ENCODE measurements around the gene DYRK1B. TPM values are rescaled to one million over a fixed set of nuclear protein-coding genes. Genes with fewer than 3 reads are reported as not detected.

DYRK1B gene
- polyA plus RNA-seq, 1 of the 3 experiments (the other 2 are of a cell fraction), result 17.2 TPM

GRCh38 chr19:39843919-39844793 is 10.2 kb upstream of the DYRK1B start (continued):
- TF ChIP-seq, protein P1, sequence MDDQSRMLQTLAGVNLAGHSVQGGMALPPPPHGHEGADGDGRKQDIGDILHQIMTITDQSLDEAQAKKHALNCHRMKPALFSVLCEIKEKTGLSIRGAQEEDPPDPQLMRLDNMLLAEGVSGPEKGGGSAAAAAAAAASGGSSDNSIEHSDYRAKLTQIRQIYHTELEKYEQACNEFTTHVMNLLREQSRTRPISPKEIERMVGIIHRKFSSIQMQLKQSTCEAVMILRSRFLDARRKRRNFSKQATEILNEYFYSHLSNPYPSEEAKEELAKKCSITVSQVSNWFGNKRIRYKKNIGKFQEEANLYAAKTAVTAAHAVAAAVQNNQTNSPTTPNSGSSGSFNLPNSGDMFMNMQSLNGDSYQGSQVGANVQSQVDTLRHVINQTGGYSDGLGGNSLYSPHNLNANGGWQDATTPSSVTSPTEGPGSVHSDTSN (IDR thresholded peaks at IDR 0.05), result no peak

GRCh38 chr19:39842693-39843435 is 8.9 kb upstream of the DYRK1B start:
- no peaks in the 10 kb centered on the region for H3K27me3 ChIP-seq (ENCODE audit: insufficient read depth)
- H3K4me3 ChIP-seq (ENCODE audit: low read depth in 2 of 2, low read length in 1 of 2), result no peak overlapping the region
- ChIA-PET CTCF (interaction anchor here (0.6 to 6.7 kb wide), 19 partner anchors 9 to 374 kb away, joined by 3 to 143 read pairs (median 7); partner anchors contain the start of genes DYRK1B and PSMC4), POLR2A (no interaction called here)
- TF ChIP-seq, protein P2, sequence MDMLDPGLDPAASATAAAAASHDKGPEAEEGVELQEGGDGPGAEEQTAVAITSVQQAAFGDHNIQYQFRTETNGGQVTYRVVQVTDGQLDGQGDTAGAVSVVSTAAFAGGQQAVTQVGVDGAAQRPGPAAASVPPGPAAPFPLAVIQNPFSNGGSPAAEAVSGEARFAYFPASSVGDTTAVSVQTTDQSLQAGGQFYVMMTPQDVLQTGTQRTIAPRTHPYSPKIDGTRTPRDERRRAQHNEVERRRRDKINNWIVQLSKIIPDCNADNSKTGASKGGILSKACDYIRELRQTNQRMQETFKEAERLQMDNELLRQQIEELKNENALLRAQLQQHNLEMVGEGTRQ (IDR thresholded peaks at IDR 0.05; ENCODE audit: borderline replicate concordance, low read depth, low read length), result no peak
- TF ChIP-seq GATA2 (CRISPR knock-in tag; IDR thresholded peaks at IDR 0.05) (no peak), POLR2AphosphoS5 (IDR thresholded peaks at IDR 0.05; ENCODE audit: low read depth, low read length) (no peak), FOSL2 (IDR thresholded peaks at IDR 0.05; ENCODE audit: borderline replicate concordance, low read depth) (no peak), RAD21 (IDR thresholded peaks at IDR 0.05; ENCODE audit: low read length) (no peak), YY1 (IDR thresholded peaks at IDR 0.05; ENCODE audit: low read depth) (no peak), TAF1 (IDR thresholded peaks at IDR 0.05; ENCODE audit: borderline replicate concordance, low read depth, low read length) (no peak), EP300 (IDR thresholded peaks at IDR 0.05; ENCODE audit: borderline replicate concordance in 1 of 2, low read depth in 1 of 2, low read length in 1 of 2) (no peak), MAX (IDR thresholded peaks at IDR 0.05; ENCODE audit: low read depth) (no peak)
- TF ChIP-seq, protein P3, sequence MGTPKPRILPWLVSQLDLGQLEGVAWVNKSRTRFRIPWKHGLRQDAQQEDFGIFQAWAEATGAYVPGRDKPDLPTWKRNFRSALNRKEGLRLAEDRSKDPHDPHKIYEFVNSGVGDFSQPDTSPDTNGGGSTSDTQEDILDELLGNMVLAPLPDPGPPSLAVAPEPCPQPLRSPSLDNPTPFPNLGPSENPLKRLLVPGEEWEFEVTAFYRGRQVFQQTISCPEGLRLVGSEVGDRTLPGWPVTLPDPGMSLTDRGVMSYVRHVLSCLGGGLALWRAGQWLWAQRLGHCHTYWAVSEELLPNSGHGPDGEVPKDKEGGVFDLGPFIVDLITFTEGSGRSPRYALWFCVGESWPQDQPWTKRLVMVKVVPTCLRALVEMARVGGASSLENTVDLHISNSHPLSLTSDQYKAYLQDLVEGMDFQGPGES (IDR thresholded peaks at IDR 0.05; ENCODE audit: low read depth, low read length), result no peak
- TF ChIP-seq, protein P4, sequence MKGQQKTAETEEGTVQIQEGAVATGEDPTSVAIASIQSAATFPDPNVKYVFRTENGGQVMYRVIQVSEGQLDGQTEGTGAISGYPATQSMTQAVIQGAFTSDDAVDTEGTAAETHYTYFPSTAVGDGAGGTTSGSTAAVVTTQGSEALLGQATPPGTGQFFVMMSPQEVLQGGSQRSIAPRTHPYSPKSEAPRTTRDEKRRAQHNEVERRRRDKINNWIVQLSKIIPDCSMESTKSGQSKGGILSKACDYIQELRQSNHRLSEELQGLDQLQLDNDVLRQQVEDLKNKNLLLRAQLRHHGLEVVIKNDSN (IDR thresholded peaks at IDR 0.05; ENCODE audit: borderline replicate concordance, low read depth), result no peak
- TF ChIP-seq, protein P5, sequence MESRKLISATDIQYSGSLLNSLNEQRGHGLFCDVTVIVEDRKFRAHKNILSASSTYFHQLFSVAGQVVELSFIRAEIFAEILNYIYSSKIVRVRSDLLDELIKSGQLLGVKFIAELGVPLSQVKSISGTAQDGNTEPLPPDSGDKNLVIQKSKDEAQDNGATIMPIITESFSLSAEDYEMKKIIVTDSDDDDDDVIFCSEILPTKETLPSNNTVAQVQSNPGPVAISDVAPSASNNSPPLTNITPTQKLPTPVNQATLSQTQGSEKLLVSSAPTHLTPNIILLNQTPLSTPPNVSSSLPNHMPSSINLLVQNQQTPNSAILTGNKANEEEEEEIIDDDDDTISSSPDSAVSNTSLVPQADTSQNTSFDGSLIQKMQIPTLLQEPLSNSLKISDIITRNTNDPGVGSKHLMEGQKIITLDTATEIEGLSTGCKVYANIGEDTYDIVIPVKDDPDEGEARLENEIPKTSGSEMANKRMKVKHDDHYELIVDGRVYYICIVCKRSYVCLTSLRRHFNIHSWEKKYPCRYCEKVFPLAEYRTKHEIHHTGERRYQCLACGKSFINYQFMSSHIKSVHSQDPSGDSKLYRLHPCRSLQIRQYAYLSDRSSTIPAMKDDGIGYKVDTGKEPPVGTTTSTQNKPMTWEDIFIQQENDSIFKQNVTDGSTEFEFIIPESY (IDR thresholded peaks at IDR 0.05; ENCODE audit: borderline replicate concordance, low read depth), result no peak
- TF ChIP-seq, protein P6, sequence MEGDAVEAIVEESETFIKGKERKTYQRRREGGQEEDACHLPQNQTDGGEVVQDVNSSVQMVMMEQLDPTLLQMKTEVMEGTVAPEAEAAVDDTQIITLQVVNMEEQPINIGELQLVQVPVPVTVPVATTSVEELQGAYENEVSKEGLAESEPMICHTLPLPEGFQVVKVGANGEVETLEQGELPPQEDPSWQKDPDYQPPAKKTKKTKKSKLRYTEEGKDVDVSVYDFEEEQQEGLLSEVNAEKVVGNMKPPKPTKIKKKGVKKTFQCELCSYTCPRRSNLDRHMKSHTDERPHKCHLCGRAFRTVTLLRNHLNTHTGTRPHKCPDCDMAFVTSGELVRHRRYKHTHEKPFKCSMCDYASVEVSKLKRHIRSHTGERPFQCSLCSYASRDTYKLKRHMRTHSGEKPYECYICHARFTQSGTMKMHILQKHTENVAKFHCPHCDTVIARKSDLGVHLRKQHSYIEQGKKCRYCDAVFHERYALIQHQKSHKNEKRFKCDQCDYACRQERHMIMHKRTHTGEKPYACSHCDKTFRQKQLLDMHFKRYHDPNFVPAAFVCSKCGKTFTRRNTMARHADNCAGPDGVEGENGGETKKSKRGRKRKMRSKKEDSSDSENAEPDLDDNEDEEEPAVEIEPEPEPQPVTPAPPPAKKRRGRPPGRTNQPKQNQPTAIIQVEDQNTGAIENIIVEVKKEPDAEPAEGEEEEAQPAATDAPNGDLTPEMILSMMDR (IDR thresholded peaks at IDR 0.05), result no peak
- no peaks in the 10 kb centered on the region for H3K9me2 ChIP-seq
- peaks cover 64% of the 10 kb centered on the region for H3K79me2 ChIP-seq (ENCODE audit: insufficient read depth)
- no peak overlapping the region for H3K27ac ChIP-seq (ENCODE audit: low read depth in 2 of 2, low read length in 1 of 2)
- no peak overlapping the region for H3K9ac ChIP-seq
- no peaks in the 10 kb centered on the region for H3K9me3 ChIP-seq
- 96% methylated on average over 7 of the region's 7 CpGs for WGBS (ENCODE audit: low lambda C conversion rate)
- H3K36me3 ChIP-seq (replicated peaks in 1 of 2; ENCODE audit: control insufficient read depth in 1 of 2, insufficient read depth in 2 of 2, low read length in 1 of 2), result peaks cover 5 to 21% of the 10 kb centered on the region in 2 experiments
- no peak overlapping the region for H2AFZ ChIP-seq (ENCODE audit: low read depth)
- no peaks in the 10 kb centered on the region for H3F3A ChIP-seq (replicated peaks; ENCODE audit: insufficient read depth)
- H3K4me1 ChIP-seq (ENCODE audit: control insufficient read depth in 1 of 2, insufficient read depth in 2 of 2, low read depth in 1 of 2, low read length in 1 of 2), result peaks cover 8 to 25% of the 10 kb centered on the region in 2 experiments; a peak in 2 of 4 replicates
- no peak for DNase-seq
- peak overlapping the region; percentile 16; the same call in 1 of the 2 replicates for H3K4me2 ChIP-seq
- peaks cover 14% of the 10 kb centered on the region for H4K20me1 ChIP-seq (ENCODE audit: insufficient read depth)

Measured in SK-N-SH (cell line).